Measurements from ENCODE around the gene ESRRB.
A peak's percentile ranks its signal among the peaks of the same experiment; 100 is the strongest.

The ESRRB gene

GRCh38 chr14:76333664-76334063 is 42.3 kb upstream of the ESRRB start:
- Histone ChIP-seq H3K9ac (no peak overlapping the region), H3K4me2 (no peak overlapping the region), H3K27ac (no peak overlapping the region), H3K9me3 (replicated peaks in 1 of 11) (no peaks in the 10 kb centered on the region; a peak in 1 of 22 replicates), H3K36me3 (no peaks in the 10 kb centered on the region), H3K27me3 (peaks cover 27 to 35% (median 32%) of the 10 kb centered on the region in 11 experiments), H4K20me1 (peaks cover 0 to 6% (median 0%) of the 10 kb centered on the region in 11 experiments; a peak in 4 of 22 replicates), H3K4me1 (peaks cover 31 to 53% (median 45%) of the 10 kb centered on the region in 10 experiments), H3K4me3 (no peak overlapping the region)
- TF ChIP-seq Cebpa-rat (IDR thresholded peaks at IDR 0.05): no peak

GRCh38 chr14:76334316-76334715 is 41.6 kb upstream of the ESRRB start:
- peaks cover 20 to 29% (median 25%) of the 10 kb centered on the region in 11 experiments for H3K27me3 ChIP-seq
- peaks cover 0 to 6% (median 0%) of the 10 kb centered on the region in 11 experiments; a peak in 3 of 22 replicates for H4K20me1 ChIP-seq
- peaks cover 31 to 52% (median 45%) of the 10 kb centered on the region in 10 experiments for H3K4me1 ChIP-seq
- no peak overlapping the region for H3K4me3 ChIP-seq
- H3K4me2 ChIP-seq: no peak overlapping the region
- no peaks in the 10 kb centered on the region; a peak in 1 of 22 replicates for H3K9me3 ChIP-seq (replicated peaks in 1 of 11)
- H3K36me3 ChIP-seq: no peaks in the 10 kb centered on the region
- TF ChIP-seq Cebpa-rat (IDR thresholded peaks at IDR 0.05): no peak
- H3K27ac ChIP-seq: no peak overlapping the region
- H3K9ac ChIP-seq: no peak overlapping the region

- Histone ChIP-seq H3K9me3 (replicated peaks in 1 of 11) (no peaks in the 10 kb centered on the region), H3K9ac (no peak overlapping the region), H3K27ac (no peak overlapping the region), H3K27me3 (peaks cover 0 to 3% (median 0%) of the 10 kb centered on the region in 11 experiments; a peak in 3 of 22 replicates), H3K4me2 (peak overlapping the region in 10 of 11 experiments; percentile 62 to 85 (median 70); a peak in 18 of 22 replicates), H3K4me3 (no peak overlapping the region), H3K36me3 (no peaks in the 10 kb centered on the region), H3K4me1 (peaks cover 25 to 39% (median 34%) of the 10 kb centered on the region in 10 experiments), H4K20me1 (no peaks in the 10 kb centered on the region)
- no peak for TF ChIP-seq Cebpa-rat (IDR thresholded peaks at IDR 0.05)
Observed at GRCh38 chr14:76336876-76337275, 39.1 kb upstream of the ESRRB start.

- H3K9me3 ChIP-seq (replicated peaks in 1 of 11): no peaks in the 10 kb centered on the region
- peak overlapping the region; percentile 58 to 85 (median 70) for H3K4me2 ChIP-seq
- H3K4me1 ChIP-seq: peaks cover 25 to 37% (median 34%) of the 10 kb centered on the region in 10 experiments
- H4K20me1 ChIP-seq: no peaks in the 10 kb centered on the region
- no peaks in the 10 kb centered on the region for H3K27me3 ChIP-seq
- no peak overlapping the region for H3K27ac ChIP-seq
- H3K9ac ChIP-seq: peak overlapping the region in 4 of 11 experiments; percentile 0 to 57 (median 4); a peak in 4 of 22 replicates
- no peak for TF ChIP-seq Cebpa-rat (IDR thresholded peaks at IDR 0.05)
- no peaks in the 10 kb centered on the region for H3K36me3 ChIP-seq
- H3K4me3 ChIP-seq: peak overlapping the region in 6 of 10 experiments; percentile 3 to 46 (median 26); a peak in 5 of 20 replicates
Observed at GRCh38 chr14:76337635-76338545, 38.0 kb upstream of the ESRRB start.

GRCh38 chr14:76339728-76340615 is 36.0 kb upstream of the ESRRB start:
- Histone ChIP-seq H3K27me3 (no peaks in the 10 kb centered on the region), H3K4me2 (no peak overlapping the region)

GRCh38 chr14:76343386-76343785 is 32.6 kb upstream of the ESRRB start:
- H3K36me3 ChIP-seq: no peaks in the 10 kb centered on the region
- no peak overlapping the region for H3K27ac ChIP-seq
- H3K9ac ChIP-seq: no peak overlapping the region
- H3K9me3 ChIP-seq (replicated peaks in 1 of 11): peaks cover 0 to 5% (median 0%) of the 10 kb centered on the region in 11 experiments; a peak in 1 of 22 replicates
- no peaks in the 10 kb centered on the region for H4K20me1 ChIP-seq
- H3K4me2 ChIP-seq: no peak overlapping the region
- H3K4me3 ChIP-seq: no peak overlapping the region
- H3K4me1 ChIP-seq: peaks cover 0 to 4% (median under 1%) of the 10 kb centered on the region in 10 experiments; a peak in 10 of 20 replicates
- no peak for TF ChIP-seq Cebpa-rat (IDR thresholded peaks at IDR 0.05)
- H3K27me3 ChIP-seq: no peaks in the 10 kb centered on the region

More at GRCh38 chr14:76339728-76340615, 36.0 kb upstream of the ESRRB start:
- H3K27ac ChIP-seq: no peak overlapping the region
- no peak overlapping the region for H3K9ac ChIP-seq
- H3K4me1 ChIP-seq: peaks cover 25 to 37% (median 34%) of the 10 kb centered on the region in 10 experiments
- H3K4me3 ChIP-seq: no peak overlapping the region
- TF ChIP-seq Cebpa-rat (IDR thresholded peaks at IDR 0.05): no peak
- H3K9me3 ChIP-seq (replicated peaks in 1 of 11): peaks cover 0 to 5% (median 0%) of the 10 kb centered on the region in 11 experiments; a peak in 1 of 22 replicates
- no peaks in the 10 kb centered on the region for H4K20me1 ChIP-seq
- H3K36me3 ChIP-seq: no peaks in the 10 kb centered on the region

- no peak overlapping the region for H3K27ac ChIP-seq
- TF ChIP-seq Cebpa-rat (IDR thresholded peaks at IDR 0.05): no peak
- no peak overlapping the region for H3K4me3 ChIP-seq
- H3K36me3 ChIP-seq: no peaks in the 10 kb centered on the region
- peaks cover 0 to 5% (median 0%) of the 10 kb centered on the region in 11 experiments; a peak in 1 of 22 replicates for H3K9me3 ChIP-seq (replicated peaks in 1 of 11)
- no peak overlapping the region for H3K9ac ChIP-seq
- H3K27me3 ChIP-seq: no peaks in the 10 kb centered on the region
- no peak overlapping the region for H3K4me2 ChIP-seq
- H4K20me1 ChIP-seq: no peaks in the 10 kb centered on the region
- no peaks in the 10 kb centered on the region for H3K4me1 ChIP-seq
Observed at GRCh38 chr14:76346391-76347160, 29.4 kb upstream of the ESRRB start.

GRCh38 chr14:76348898-76349297 is 27.0 kb upstream of the ESRRB start:
- Histone ChIP-seq H3K36me3 (no peaks in the 10 kb centered on the region), H3K27me3 (no peaks in the 10 kb centered on the region), H4K20me1 (no peaks in the 10 kb centered on the region), H3K4me1 (peaks cover 0 to 8% (median 0%) of the 10 kb centered on the region in 10 experiments; a peak in 2 of 20 replicates), H3K4me3 (no peak overlapping the region), H3K27ac (no peak overlapping the region), H3K9ac (no peak overlapping the region), H3K4me2 (no peak overlapping the region), H3K9me3 (replicated peaks in 1 of 11) (no peaks in the 10 kb centered on the region)
- no peak for TF ChIP-seq Cebpa-rat (IDR thresholded peaks at IDR 0.05)

All from BLaER1 treated with 17β-estradiol and CSF1 and Interleukin-3, amounts not matched to agents 10 nM and 100 nM (cell line).